Stimulated activated CD4-positive, alpha-beta T cell treated with anti-CD3 and anti-CD28 coated beads, TNF-alpha, amount 100 ng/mL, for 24 hours (primary cell): Measurements from ENCODE around the gene XPA.
A peak's percentile ranks its signal among the peaks of the same experiment; 100 is the strongest.
"Not testable (repeated sequence)": the region's sequence is repeated elsewhere in the genome, so short reads cannot be mapped to it uniquely, and the experiment has no call there.

Experiments used
- DNase-seq, 3 experiments: peaks; one replicate each; pipeline ENCODE4 v3.0.0-alpha.2; 2020; ENCODE audit warnings: low read depth in 3 of 3

The XPA gene

DNA sequence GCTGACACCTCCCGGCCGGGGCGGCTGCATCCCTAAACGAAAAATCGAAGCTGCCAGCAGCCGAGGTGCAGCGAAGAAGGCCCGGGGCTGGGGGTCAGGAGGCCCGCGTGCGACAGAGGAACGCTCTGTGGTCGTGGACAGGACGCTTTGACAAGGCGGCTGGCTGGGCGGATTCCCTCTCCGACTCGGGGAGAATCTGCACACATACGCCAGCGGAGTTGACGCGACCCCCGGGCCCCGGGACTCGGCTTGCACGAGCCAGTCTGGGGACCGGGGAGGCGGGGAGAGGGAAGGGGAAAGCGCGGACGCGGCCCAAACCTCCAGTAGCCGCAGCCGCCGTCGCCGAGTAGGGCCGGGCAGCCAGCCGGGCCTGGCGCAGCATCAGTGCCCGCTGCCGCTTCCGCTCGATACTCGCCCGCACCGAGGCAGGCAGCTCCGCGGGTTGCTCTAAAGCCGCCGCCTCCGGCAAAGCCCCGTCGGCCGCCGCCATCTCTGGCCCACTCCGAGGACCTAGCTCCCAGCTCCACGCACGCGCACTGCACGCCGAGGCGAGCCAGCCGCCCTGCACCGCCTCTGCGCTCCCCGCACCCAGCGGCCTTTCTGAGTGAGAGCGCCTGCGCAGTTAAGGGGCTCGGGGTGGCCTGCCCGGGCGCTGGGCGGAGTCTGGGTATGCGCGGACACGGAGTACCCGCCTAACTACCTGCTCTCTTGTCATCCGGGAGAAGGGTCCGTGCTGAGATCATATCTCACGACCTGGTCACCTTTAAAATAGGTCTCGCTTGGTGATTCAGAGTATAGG, at the start of gene XPA:
TSS of gene XPA (minus strand) at position 538 of the 799 bp plus-strand sequence. CDS start at position 490, 48 bp downstream.
- DNase-seq, result peak; percentile 94 to 97 (median 96)

DNA sequence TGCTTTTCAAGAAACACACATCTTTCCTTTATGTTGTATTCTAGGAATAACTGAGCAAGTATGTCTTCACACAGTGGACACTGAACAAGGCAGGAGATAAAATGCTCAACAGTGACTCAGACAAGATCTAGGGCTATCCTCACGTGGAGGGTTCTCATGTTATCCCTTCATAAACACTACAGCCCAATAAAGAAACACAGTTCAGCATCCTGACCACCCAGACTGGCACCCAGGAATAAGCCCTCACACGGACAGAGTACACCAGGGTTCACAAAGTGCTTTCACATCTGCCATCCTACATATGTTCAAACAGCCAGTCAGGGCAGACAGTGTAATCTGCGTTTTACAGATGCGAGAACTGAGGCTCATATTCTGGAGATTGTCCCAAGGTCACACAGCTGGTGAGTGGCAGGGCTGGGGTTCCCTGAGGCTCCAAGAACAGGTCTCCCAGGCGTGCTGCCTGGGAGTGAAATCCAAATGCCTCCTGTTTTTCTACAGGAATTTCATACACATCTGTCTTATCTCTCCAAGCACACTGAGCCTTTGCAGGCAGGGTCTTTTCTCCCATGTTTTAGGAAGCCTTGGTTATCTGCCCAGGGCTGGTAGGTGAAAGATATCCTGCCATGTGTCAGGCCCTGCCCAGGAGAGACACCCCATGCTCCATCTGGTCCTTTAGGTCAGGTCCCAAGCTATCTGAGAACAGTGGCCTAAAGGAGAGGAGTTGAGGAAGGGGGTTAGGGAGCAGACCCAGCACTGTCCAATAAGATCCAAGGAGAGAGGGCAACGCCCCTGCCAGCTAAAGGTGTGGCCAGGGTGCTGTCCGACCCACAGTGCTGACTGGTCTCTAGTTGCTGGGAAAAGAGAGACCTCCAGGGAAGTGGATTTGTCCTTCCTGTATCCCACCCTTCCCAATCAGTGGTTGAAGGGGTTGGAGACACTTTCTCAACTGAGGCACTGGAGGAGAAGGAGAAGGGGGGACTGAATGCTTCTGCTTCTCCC, 47.9 kb upstream of the XPA start:
- no peak for DNase-seq

DNA sequence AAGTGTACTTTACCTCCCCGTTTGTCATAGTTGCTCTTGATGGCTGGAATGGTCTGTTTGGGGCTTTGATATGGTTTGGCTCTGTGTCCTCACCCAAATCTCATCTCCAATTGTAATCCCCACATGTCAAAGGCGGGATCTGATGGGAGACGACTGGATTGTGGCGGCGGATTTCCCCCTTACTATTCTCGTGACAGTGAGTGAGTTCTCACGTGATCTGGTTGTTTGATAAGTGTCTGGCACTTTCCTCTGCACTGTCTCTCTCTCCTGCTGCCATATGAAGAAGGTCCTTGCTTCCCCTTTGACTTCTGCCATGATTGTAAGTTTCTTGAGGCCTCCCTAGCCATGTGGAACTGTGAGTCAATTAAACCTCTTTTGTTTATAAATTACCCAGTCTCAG, 46.9 kb upstream of the XPA start:
- DNase-seq, result not testable (repeated sequence)

DNA sequence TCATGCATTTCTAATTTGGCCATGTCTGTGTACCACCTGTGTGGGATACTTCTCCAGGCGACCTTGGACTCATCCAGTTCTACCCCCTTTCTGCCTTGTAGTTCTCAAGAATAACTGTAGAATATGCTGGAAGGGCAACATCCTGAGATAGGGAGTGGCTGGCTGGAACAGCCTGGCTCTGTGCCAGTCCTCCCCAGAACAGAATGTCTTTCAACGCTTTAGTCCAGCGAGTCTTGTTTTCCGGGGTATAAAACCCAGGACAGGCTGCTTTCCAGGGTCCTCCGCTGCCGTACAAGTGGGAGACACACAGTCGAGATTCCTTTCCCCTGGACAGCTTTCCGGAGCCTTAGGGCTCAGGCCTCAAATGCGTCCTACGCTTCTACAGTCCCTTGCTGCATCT, 45.4 kb upstream of the XPA start:
- DNase-seq, result no peak

DNA sequence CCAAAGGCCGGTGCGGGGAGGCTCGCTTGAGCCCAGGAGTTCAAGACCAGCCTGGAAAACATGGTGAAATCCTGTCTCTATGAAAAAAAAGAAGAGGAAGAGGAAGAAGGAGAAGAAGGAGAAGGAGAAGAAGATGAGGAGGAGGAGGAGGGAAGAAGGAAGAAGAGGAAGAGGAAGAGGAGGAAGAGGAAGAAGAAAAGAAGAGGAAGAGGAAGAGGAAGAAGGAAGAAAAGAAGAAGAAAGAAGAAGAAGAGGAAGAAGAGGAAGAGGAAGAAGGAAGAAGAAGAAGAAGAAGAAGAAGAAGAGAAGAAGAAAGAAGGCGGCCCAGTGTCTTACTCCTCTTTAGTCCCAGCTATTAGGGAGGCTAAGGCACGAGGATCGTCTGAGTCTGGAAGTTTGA, 44.8 kb upstream of the XPA start:
- no peak for DNase-seq

DNA sequence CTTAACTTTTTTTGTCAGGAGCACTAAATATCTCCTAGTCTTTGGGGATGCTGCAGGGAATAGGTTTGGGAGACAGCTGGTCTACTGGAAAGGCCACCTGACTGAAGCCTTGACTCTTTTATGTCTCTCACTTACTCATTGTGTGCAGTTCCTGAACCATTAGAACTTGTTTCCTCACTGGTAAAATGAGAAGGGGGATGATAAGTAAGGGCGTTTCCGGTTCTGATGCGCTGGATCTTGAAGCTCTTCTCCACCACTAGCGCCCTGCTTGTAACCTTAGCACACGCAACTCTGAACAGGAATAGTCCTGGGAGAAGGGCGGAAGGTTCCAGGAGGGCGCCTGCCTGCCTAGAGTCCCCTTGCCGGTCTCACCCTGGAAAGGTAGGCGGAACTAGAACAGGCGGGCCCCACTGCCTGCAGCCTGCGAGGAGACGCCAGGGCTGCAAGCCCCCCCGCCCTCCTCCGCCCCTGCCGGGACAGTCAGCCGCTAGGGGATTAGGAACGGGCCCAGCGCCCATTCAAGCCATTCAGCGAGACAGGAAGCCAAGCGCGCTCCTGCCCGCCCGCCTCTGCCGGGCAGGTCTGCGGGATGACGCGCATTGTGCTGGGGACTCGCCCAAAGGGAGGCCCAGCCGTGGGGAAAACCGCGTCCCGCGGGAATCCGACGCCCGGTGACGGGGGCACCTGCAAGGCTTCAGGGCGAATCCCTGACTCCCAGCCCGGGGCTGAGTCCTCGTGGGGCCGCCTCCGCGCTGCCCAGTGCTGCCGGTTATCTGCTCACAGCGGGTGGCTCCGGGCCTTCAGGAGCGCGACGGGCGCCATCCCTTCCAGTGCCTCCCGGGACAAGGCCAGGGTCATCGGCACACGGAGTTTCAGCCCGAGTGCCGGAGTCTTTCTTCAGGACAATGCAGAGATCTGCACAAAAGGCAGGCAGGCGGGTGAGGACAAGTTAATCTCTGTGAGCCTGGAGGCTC, 44.0 kb upstream of the XPA start:
- DNase-seq, result peak in 2 of 3 experiments; percentile 1 to 47

DNA sequence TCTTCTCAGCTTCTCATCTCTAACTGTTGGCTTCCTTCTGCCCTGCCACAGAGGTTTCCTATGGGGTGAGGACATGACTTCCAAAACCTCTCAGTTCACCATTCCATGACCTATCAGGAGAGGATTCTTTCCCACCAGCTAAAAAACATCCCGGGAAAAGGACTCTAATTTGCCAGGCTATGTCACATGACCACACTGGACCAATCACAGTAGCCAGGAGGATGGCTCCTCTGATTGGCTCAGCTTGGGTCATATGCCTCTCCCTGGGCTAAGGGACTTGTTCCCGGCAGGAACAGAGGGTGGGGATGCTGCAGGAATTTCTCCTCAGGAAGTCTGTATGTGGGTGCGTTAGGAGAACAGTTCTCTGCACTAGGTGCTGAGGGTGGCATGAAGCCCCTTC, 40.3 kb upstream of the XPA start:
- DNase-seq, result no peak

DNA sequence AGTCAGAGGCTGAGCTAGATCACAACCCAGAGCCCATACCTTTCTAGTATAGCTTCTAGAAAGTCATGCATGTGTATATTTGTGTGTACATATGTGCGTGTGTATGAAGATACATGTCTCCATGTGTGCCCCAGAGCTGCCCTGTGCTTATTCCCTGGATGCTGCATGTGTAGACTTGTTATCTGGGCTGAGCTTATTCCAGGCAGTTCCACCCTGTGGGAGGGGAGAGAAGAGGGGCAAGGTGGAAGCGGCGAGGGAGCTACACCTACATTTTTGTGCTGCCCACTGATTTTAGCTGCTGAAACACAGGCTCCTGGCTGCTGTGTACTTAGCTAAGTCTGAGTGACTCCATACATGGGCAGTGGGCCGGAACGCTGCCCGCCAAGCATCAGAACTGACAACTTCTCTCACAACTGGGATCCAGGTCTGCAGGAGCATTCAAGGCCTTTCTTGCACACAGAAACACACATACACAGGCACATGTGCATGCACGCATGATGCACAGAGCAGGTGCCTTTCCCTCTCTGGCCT, 38.0 kb upstream of the XPA start:
- DNase-seq, result no peak

DNA sequence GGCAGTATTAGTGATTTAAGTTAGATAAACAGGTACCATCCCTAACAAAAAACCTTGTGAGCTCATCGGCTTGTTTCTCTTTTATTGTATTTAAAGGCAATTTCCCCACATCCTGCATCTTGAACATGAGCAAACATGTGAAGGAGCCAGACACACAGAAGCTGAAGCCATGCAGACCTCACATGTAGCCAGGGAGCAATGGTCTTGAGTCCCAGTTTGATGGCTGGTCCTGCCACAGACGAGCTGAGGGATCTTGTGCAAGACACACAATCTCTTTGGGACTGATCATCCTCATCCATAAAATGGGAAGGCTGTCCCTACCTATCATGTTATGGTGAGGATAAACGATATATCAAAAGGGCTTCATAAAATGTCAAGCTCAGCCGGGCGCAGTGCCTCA, 29.6 kb upstream of the XPA start:
- no peak for DNase-seq

DNA sequence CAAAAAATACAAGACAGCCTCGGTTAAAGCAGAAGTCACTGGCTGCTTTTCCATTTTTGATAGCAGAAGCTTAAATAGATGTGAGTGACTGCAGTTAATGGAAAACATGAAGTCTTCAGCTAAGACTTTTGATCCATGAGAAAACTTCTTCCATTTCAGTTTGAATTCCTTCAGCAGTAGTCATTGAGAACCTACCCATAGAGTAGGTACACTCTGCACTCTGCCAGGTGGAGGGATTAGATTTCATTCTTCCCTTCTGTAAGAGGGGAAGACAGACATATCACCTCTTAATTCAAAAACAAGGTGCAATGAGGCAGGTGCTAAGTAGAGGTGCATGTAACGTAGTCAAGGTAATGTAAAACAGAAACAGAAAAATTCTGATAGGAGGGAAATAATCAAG, 26.7 kb upstream of the XPA start:
- DNase-seq, result no peak

DNA sequence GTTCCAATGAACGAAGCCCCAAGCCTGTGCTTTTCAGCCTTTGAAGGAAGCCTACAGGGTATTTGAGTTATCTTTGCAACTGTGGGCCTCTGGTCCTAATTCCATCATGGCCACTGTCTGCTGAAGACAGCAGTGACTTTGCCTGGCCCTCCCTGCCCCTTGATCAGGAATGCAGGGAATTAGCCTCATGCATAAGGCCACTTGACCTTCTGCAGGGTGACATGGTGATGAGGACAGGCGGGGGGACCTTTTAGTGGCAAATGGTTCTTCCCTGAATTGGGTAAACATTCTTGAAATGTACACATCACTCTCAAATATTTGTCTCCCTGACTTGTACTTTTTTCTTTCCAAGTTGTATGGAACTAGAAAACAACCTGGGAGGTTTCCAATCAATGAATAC, 25.2 kb upstream of the XPA start:
- DNase-seq, result no peak

DNA sequence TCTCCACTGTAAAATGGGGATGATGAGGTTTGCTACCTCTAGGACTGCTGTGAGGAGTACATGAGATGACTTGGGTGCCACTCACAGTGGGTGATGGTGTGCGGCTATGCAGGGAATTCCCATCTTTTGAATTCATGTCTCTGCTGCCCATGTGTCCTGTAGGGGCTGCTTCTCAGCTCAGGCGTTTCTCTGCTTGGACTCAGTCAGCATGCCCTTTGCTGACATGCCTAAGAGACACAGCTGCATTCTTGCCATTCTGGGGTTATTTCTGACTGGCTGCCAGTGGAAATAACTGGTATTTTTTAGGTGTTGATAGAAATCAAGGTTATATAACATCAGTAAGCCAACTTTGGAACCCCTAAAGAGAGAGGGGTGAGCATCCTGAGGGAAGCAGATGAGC, 24.3 kb upstream of the XPA start:
- no peak for DNase-seq

DNA sequence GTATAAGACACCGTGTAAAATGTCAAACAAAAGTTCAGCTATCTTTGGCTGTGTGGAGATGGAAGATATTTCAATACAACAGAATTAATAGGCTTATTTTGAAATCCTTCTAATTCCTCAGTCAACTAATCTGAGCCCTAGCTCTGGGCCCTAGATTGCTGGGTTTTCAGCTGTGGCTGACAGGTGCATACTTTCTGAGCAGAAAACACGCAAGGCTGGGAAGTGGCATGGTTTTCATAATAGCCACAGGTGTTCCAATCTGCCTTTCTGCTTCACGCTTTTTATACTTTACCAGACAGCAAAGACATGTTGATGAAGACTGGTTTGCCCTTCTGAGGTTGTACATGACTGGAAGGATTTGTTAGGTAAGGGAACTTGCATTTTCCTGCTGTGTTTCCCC, 20.7 kb upstream of the XPA start:
- no peak for DNase-seq

DNA sequence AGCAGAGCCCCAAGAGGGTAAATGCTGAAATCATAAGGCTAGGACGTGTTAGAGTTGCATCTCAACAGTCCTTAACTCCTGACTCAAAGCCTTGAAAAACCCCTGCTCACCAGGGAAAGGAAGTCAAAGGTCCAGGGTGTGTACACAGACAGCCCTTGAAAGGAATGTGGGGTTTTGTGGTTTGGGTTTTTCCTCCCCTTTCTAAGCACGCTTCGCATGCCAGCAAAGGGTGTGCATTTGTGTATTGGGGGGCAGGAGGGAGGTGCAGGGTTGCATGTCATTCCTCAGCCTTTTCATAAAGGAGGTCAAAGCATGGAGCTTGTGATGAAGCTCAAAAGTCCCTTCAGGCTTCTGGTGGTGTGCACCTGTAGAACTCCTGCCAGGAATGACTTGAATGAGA, 17.3 kb upstream of the XPA start:
- no peak for DNase-seq

DNA sequence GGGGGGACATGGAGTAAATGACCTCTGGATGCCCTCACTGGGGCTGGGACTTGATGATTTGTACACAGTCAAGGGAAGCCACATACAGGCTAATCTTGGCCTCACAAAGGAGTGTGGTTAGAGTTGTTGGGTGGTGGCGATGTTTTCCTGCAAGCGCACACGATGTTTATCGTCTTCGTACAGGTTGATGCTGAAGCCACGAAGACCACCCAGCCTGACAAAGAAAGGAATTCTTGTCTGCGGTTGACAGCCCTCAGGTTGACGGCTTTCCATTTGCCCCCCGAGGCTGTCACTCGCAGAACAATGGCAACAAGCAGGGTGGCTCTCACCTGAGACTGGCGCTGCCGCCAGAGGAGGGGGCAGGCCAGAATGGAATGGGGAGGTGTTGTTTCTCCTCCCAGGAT, 14.1 kb upstream of the XPA start:
- no peak for DNase-seq

DNA sequence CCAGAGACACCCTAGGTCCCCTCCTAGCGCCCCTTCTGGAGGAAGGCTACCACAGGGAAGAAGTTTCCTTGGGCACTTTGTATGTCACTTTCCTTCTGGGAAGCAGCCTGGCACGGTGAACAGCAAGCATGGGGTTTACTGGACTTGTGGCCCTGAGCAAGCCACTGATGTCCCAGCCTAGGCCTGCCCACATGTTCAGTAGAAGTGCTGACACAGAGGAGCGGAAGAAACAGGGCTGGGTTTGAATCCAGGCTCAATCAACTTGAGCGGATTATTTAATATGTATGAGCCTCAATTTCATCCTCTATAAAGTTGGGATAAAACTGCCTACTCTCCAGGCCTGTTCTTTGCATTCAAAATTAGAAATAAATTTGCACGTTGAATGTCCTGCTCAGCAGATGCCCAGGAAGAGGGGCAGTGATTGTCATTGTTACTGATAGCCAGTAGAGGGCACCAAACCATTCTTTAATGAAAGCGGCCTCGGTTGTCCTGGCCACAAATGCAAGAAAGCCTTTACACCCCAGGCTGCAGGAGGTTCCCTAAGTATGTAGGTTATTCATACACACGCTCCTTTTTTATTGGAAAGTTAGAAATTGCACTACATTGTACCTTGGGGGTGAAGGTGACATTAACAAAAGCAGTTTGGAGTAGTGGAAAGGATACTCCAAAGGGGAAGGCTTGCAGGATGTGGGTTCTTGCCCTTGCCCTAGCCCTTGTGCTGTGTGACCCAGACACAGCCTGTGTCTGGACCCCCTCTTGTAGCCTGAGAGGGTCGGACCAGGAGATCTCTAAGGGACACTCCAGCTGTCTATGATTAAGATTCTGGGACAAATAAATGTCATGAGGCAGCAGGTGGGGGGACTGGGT, 13.4 kb upstream of the XPA start:
- peak in 2 of 3 experiments; percentile 15 to 17 for DNase-seq

DNA sequence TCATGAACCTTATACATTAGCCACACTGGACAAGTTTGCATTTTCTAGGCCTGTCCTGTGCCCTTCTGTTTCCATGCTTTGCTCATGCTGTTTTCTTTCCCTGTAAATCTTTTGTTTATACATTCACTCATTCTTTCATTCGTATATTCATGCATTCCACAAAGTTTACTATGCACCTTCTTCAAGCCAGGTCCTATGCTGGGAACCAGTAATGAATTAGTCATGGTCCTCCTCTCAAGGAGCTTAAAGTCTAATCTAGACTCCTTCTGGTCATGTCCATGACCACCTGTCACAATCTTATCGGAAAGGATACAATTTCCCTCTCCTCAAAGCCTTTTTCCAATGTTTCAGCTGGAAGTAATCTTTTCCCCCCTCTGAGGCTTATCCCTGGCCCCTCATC, 9.1 kb upstream of the XPA start:
- DNase-seq, result no peak

DNA sequence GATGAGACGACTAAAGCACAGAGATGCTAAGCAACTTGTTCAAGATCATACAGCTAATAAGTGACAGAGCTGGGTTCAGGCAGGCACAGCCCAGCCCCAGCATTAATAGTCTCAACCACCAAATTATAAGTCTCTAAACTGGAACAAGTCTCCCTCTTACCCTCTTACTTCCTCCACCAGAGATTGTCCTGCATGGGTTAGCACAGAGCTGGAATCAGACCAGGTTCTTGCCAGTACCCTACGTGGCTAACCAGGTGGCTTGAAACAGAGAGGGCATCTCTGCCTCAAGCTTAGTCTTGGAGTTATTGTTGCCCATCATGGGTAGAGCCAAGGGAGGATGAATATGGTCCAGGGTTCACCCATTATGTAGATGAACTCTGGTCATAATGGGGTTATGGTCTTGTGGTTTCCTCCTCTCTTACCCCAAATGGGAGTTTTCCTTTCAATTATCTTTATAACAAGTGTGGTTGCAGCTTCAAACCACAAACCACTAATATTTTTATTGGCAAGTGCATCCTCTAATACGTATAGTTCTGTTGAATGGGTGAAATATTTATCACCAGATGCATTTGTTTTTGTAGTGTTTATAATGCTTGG, 8.3 kb upstream of the XPA start:
- no peak for DNase-seq

DNA sequence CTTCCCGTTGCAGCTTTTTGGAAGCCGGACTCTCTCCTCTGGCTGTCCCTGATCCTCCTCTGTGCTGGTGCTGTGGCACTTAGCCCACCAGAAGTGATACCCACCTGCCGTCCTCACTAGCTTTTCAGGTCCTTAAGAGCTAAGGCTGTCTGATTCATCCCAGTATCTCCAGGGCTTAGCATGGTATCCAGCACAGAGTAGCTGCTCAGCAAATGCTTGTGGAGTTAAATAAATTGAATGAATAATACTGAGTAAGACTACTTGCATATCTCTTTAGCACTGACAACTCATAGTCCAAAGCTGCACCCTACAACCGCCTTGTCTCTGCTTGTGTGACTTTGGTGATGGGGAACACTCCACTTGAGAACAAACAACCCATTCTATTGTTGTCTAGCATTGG, 7.7 kb upstream of the XPA start:
- DNase-seq, result no peak

DNA sequence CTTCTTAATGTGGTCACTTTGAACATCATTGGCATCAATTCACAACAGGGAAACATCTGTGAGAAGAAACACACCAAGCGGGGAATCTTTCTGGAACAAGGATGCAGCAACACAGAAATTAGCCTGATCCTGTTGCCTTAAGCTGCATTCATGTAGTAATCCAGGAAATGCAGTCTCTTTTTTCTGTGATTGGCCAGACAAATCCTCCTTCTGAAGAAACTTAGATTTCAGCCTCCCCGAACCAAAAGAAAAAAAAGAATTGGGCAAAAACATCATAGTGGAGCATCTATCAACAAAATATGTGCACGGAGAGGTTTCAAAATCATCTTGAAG, 7.2 kb upstream of the XPA start:
- no peak for DNase-seq
